Fibroblast of skin of right biceps (primary cell): Measurements from ENCODE around the gene DAZAP1.
A peak's percentile ranks its signal among the peaks of the same experiment; 100 is the strongest.

Experiments
- DNase-seq: peaks from one replicate; pipeline ENCODE4 v3.0.0-alpha.2; 2013

The DAZAP1 gene

DNA sequence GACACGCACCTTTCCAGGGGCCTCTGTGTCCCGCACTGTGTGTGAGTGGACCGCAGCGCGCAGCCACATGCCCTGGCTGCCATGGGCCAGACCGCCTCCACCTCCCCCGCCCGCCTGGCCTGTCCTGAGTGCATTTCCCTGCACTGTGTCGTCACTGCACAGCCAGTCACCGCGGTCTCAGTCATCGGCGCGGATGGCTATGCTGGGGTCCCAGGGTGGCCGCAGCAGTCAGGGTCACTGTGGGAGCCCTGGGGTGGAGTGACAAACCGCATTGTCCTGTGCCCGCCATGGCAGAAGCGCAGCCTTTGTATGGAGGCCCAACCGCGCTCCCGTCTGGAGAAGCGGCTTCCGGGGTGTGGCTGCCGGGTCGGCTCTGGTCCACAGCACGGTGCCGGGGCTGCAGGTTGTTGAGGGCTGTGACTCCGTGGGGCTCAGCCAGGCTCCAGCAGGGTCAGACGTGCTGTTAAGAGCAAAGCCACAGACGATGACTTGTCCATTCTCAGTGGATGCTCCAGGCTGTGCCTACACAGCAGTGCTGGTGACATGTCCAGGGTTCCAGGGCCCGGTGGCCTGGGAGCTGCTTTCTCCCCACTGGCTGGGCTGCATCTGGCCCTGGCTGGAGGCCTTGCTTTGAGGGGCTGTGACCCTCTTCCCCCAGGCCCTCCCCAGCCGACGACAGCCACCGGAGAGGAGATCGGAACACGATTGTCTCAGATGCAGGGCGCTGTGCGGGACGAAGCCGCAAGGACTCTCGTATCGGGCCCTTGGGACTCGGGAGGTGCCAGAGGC is 30.0 kb upstream of the DAZAP1 start:
- DNase-seq = no peak

DNA sequence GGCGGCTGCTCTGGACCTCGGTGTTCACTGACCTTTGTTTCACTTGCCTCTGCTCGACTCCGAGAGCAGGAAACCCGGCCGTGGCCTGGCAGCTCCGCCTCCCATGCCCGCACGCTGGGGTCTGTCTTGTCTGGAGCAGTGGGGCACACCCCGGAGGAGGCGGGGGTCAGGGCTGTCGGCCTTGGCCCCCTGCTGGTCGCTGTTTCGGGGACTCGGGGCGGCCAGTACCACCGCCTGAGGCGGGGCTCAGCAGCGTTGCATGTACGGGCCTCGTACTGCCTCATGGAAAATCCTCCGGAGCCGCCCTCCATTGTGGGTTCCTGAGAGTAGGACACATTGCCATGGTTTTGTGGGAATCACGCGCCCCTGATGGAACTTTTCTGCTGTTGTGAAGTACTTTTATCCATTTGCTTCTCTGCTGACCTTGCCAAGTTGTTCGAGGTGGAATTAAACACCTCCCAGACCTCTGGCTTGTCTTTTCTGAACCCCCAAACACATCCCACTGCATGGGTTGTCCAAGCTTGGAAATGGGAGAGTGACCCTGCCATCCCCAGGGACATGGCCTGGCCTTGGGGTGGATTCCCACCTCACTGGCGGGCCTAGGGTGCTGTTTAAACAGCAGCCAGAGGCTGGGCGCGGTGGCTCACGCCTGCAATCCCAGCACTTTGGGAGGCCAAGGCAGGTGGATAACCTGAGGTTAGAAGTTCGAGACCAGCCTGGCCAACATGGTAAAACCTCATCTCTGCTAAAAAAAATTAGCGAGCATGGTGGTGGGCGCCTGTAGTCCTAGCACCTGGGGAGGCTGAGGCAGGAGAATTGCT is 29.2 kb upstream of the DAZAP1 start:
- DNase-seq = no peak

DNA sequence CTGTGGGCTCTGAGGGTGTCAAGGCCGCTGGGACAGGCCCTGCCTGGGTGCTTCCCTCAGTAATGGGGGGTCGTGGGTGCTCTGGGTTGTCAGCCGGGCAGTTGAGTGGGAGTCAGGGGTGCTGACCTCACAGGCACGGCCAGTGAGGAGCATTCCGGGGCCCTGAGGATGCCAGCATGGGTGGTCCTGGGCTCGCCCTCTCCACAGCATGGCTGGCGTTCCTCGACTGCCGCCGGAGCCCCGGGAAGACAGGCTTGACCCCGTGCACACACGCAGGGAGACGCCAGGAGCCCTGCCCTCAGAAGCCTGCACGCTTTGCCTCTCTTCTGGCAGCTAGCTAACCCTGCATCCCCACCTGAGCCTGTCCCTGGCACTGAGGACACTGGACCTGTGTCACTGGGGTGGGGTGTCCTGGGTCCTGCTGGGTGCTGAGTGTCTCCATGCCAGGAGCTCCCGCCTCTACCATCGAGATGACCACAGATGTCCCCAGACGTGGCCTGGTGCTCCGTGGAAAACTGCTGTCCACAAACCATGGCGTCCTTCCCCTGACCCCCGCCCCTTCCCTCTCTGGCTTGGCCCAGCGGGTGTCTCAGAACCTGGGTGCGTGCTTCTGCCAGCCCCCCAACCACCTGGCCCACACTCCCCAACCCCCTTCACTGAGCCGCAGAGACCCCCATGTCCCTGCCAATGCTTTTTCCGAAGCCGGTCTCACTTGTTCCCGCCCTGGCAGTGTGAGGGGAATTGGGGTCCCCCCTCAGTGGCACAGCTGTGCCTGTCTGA is 28.1 kb upstream of the DAZAP1 start:
- DNase-seq = no peak

DNA sequence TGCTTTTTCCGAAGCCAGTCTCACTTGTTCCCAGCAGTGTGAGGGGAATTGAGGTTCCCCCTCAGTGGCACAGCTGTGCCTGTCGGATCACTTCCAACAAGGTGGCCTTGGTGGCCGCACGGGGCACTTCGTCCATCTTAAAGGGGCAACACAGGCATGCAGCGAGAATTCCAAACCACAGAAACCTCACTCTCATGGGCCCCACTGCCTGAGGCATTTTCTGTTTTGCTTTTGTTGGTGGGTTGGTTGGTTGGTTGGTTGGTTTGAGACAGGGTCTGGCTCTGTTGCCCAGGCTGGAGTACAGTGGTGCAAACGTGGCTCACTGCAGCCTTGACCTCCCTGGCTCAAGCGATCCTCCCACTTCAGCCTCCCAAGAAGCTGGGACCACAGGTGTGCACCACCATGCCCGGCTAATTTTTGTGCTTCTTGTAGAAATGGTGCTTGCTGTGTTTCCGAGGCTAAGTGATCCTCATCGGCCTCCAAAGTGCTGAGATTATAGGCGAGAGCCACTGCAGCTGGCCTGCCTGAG is 27.4 kb upstream of the DAZAP1 start:
- DNase-seq = no peak

DNA sequence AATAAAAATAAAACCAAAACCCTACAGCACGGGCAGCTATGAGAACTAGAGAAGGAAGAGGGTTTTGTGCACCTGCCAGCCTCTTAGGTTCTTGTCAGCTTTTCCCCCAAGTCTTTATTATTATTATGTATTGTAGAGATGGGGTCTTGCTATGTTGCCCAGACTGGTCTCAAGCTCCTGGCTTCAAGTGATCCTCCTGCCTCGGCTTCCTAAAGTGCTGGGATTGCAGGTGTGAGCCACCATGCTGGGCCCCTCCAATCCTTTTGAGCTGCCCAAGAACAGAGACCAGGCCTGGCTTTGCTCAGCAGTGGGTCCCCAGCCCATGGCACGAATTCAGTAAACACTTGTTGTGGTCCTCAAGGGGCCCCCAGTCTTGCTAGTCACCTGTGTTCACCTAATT is 25.1 kb upstream of the DAZAP1 start:
- no peak for DNase-seq

DNA sequence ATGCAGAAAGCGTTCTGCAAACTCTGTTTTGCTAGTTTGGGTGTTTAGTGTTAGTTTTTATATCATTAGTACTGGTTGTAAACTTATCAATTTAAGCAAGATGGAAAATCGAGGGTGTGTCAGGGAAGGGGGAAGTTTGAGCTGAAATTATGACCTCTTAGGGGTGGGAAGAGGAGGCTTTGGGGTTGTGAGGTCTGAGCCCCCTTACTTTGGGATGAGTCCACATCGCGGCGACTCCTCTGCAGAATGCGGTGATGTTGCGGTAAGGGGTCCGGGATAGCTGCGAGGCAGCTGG is 24.4 kb upstream of the DAZAP1 start:
- peak; percentile 90 for DNase-seq

DNA sequence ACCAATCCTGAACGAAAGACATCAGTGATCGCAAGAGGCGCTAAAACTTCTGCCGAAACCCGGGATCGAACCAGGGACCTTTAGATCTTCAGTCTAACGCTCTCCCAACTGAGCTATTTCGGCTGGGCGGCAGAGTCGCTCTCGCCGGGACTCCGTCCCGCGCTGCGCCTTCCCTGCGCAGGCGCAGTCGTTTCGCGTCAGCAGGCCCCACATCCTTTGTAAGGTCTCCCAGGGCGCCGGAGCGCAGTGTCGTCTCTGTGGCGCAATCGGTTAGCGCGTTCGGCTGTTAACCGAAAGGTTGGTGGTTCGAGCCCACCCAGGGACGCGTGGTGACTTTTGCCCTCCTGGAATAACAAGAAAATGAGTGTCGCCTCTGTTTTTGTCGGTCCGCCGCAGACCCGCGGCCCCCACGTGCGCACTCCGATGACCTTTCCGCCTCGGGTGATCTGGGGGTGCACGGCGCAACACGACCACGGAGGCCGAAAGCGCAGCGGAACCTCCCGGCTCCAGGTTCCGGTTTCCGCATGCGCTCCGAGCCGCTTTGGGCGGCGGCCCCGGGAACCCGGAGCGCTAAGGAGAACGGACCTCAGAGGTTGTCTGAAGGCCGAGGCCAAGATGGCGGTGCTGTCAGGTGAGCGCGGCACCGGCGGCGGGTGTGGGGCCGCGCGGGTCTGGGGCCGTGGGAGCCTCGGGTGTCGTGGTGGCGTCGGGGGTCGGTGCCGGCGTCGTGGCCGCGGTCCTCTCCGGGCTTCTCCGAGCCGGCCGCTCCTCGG is 23.9 kb upstream of the DAZAP1 start, which contains the start of gene NDUFS7:
Gene NDUFS7 (plus strand): TSS at position 596 of the 773 bp plus-strand sequence. CDS start 20 bp downstream, at position 616.
- peak; percentile 93 for DNase-seq

DNA sequence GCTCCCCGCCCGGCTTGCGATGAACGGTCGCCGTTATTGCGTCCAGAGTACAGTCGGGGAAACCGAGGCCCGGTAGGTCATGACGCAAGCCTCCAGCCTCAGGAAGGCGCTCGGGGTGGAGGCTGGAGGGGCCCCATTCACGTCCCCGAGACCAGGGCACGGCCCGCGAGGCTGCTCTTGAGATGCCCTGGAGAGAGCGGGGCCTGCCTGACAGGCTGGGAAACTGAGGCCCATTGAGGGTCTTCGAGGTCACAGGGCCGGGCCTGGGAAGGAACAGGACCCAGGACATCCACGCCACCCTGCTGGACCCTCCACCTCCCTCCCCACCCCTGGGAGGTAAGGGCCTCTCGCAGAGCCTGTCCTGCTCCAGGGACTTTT is 23.3 kb upstream of the DAZAP1 start:
- DNase-seq = no peak

DNA sequence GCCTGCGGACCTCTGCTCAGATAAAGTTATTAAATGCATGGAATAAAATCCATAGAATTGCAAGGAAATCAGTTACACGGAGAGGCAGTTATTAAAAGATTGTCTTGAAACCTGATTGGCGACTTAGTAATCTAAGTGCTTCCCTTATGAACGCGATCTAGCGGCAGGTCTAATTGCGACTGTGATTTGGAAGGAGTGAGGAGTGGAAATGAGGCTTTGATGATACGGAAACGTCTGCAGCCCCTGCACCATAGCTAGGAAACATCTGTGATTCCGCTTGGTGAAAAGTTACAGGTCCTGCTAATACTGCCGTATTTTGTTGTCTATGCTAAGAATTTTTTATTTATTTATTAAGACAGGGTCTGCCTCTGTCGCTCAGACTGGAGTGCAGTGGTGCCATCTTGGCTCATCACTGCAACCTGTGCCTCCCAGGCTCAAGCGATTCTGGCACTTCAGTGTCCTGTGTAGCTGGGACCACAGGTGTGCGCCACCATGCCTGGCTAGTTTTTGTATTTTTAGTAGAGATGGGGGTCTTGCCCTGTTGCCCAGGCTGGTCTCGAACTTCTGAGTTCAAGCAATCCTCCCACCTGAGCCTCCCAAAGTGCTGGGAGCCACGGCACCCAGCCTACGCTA is 22.8 kb upstream of the DAZAP1 start:
- DNase-seq = no peak

DNA sequence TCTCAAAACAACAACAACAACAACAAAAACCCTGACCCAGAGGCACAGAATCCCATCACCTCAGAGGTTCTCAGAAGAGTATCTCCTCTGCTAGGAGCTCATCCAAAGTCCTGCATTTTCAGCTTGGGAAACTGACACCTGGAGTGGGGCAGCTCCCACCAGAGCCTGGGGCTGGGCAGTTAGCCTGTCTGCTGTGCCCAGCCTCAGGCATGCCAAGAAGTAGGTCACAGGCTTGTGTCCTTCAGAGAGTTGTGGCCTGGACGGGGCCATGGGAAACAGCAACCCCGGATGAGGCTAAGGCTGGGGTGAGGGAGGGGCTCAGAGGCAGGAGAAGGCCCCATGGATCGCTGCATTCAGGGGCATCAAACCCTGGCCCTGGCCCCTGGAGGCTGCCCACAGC is 21.6 kb upstream of the DAZAP1 start:
- DNase-seq = no peak

DNA sequence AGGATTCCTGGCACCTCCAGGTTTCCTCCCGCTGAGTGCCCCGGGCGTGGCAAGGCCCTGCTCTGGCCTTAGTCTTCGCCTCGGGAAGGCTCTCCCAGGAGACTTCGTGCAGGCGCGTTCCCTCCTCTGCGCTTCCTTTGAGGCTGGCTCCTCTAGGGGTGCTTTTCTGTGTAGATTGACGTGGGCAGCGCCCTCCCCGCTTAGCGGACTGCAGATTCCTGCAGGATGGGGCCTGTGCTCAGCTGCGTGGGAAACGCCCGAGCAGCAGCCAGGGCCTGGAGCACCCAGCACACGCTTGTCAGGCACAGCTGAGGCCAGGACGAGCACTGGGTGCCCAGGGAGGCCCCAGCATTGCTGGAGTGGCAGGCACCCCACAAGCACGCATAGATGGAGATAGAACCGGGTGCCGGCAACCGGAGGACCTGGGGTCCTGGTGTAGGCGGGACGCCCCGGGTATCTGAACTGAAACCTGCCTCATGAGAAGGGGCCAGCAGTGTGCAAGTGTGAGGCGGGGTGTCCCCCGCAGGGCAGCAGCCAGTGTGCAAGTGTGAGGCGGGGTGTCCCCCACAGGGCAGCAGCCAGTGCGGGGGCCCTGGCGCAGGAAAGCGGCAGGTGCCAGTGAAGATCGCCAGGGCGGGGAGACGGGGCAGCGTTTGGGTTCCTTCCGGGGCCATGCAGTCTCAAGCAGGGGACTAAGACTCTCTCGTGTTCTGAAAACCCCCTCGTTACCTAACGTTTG is 20.3 kb upstream of the DAZAP1 start:
- no peak for DNase-seq

DNA sequence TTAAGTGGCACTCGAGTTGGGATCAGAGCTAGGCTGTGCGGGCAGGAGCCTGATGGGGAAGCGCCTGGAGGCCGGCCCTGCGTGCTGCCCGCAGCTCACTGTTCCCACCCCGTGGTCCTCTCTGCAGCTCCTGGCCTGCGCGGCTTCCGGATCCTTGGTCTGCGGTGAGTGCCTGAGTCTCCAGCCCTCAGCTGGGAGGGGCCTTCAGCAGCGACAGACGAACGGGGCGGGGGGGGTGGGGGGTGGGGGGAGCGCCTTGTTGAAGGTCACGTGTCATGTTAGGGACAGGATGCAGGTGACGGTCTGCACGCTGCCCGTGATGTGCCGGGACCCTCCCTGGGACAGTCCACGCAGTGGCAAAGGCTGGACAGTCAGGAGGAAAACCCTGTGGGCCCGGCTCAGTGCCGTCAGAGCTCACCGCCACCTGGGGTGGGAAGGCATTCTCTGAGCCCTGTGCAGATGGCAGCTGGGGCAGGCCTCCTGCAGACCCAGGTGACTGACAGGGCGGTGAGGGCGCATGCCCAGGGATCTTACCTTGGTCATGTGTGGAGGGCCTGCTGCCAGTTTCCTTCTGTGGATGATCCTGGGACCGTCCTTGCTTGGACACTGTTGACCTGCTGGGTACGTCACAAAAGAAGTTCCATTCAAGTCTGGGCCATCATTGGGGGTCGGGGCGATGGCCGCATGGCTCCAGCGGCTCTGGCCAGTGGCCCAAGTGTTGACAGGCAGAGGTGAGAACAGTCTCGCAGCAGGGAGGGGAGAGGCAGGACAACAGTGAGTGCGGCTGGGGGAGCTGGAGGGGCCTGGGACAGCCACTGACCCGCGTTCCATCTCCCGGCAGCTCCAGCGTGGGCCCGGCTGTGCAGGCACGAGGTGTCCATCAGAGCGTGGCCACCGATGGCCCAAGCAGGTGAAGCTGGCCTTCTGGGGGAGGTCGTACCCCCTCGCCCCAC is 19.4 kb upstream of the DAZAP1 start:
- no peak for DNase-seq

DNA sequence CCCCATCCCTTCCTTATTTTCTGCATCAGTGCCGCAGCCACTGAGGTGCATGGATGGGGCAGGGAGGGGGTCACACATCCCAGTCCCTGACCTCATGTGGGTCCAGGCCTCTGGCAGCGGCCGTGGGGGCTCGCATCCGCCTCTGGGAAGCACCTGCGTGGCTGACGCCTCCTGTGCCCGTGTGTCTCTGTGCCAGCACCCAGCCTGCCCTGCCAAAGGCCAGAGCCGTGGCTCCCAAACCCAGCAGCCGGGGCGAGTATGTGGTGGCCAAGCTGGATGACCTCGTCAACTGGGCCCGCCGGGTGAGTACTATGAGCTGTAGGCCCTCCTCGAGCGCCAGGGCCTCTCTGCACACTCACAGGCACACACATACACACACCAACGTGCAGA is 18.8 kb upstream of the DAZAP1 start:
- DNase-seq = no peak

DNA sequence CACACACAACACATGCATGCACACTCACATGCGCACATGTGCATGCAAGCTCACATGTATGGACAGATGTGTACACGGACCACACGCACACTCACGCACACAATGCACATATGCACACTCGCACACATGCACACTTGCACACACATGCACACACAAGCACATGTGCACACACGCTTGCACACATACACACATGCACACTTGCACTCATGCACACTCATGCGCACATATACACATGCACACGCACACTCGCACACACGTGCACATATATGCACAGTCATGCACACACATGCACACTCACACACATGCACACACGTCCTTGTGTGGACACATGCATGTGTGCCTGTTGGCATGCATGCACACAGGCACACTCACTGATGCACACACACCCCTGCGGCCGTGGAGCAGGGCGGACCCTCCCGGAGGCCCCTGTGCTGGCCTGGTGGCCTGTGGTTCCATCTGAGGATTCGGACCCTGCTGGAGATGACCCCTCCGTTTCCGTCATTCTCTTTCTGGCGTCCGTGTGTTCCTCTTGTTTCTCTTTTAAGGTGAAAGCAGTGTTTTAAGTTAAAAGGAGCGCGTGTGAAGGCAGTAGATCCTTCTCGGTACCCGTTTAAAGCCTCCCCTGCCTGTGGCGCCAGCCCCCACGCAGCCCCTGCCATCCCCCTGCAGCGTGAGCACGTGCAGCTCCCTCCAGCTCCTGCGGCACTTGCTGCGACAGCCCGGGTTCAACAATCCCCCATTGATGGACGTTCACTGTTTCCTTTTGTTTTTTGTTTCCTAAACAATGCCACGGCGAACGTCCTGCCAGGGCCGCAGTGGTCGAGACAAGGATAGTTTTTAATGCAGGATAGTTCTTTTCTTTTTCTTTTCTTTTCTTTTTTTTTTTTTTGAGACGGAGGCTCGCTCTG is 18.1 kb upstream of the DAZAP1 start:
- no peak for DNase-seq

DNA sequence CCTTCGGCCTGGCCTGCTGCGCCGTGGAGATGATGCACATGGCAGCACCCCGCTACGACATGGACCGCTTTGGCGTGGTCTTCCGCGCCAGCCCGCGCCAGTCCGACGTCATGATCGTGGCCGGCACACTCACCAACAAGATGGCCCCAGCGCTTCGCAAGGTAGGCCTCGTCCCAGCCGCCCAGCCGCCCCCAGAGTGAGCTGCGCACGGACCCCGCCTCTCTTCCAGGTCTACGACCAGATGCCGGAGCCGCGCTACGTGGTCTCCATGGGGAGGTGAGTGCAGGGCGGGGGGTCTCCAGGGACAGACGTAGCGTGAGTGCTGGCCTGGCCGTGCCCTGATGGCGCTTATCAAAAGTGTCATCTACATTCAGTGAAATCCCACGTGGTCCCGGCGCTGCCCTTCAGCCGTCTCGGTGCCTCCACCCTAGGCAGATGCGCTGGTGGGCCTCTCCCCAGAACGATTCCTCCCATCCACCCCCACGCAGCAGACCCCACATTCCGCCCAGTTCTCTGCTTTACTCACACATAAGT is 16.4 kb upstream of the DAZAP1 start:
- no peak for DNase-seq

DNA sequence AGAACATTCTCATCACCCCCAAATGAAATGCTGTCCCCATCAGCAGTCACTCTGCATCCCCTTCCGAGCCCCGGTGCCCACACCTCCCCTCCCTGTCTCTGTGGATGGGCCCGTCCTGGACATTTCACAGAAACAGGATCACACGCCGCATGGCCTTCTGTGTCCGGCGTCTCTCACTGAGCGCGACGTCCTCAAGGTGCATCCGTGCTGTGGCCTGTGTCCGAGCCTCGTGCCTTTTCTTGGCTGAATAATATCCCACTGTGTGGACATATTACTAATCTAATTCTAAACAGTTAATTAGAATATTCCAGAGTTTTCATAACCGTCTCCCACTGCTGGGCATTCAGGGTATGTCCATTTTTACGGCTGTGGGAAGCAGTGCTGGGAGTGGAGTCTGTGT is 15.0 kb upstream of the DAZAP1 start:
- no peak for DNase-seq

DNA sequence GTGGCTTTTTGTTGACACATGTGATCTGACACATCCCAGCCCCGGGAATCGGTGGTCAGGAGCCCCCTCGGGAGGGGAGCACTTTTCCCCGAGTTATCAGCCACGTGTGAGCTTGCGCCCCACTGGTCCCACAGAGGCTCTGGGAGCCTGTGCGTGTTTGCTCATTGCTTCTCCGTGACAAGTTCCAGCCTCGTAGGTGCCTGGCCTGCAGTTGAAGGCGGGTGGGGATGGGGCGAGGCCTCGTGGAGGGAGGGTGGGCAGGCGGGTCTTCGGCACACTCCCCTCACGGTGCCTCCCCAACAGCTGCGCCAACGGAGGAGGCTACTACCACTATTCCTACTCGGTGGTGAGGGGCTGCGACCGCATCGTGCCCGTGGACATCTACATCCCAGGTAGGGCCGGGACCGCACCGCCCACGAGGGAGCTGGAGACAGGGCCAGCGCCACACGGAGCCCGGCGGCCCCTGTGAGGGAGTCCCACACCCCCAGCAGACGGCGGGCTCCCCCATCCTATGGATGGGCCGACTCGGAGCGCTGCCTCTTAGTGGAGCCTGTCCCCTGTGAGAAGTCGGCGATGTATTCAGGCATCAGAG is 14.4 kb upstream of the DAZAP1 start:
- DNase-seq = no peak

DNA sequence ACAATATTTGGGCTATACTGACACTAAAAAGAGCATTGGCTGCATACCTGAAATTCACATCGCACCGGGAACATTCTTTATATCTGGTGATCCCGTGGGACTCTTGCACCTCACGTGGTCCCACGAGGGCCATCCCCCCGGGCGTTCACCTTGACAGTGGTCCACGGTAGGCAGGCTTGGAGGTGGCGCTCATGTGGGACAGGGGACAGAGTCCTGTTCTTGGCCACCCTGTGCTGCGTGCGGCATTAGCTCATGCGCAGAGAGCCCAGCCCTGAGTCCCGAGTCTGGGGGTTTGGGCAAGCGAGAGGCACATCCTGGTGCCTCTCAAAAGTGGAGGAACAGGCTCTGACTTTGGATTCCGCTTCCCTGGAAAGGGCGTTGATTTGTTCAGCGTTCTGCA is 13.5 kb upstream of the DAZAP1 start:
- DNase-seq = no peak
